Caco-2 (cell line): ENCODE data around the gene HTR3E. TPM values are rescaled to one million over a fixed set of nuclear protein-coding genes. Genes with fewer than 3 reads are reported as not detected.

Source experiments
- BruUV-seq: library from RNA; stranded (reverse); fragments of 400-500 nt; replicated peaks from 2 replicates; lab custom pipeline; 2021; lab: Mats Ljungman, UMichigan
- CTCF ChIA-PET: fragments of 300-600 bp; sonication (Branson Sonifier 250); formaldehyde crosslinking; loops from one replicate; lab custom pipeline; 2022; ENCODE audit warnings: antibody characterized with exemption; lab: Charles Lee
- POLR2A ChIA-PET: fragments of 300-600 bp; sonication (Branson Sonifier 250); formaldehyde crosslinking; loops from one replicate; lab custom pipeline; 2022; ENCODE audit warnings: antibody characterized with exemption; lab: Charles Lee
- DNase-seq, 2 experiments: peaks; one replicate each; pipeline versions ENCODE4 v3.0.0 to v3.0.0-alpha.2; 2020 to 2022
- H3K27me3 ChIP-seq: replicated peaks from 2 replicates; pipeline ENCODE4 v1.6.0; 2011; ENCODE audit warnings: low read length; ENCODE audit not compliant: control insufficient read depth, insufficient read depth
- H3K36me3 ChIP-seq: 2 replicates; pipeline ENCODE4 v1.5.1; 2011; ENCODE audit warnings: low read length; ENCODE audit not compliant: control insufficient read depth, insufficient read depth
- H3K4me1 ChIP-seq: fragments of 250-450 bp; sonication (Bioruptor Pico); 2 replicates; pipeline ENCODE4 v1.5.1; 2020; ENCODE audit warnings: mild to moderate bottlenecking
- H3K4me3 ChIP-seq: 2 replicates; pipeline ENCODE4 v1.5.1; 2011; ENCODE audit warnings: low read depth, mild to moderate bottlenecking, control low read depth, low read length
- H3K9me3 ChIP-seq: fragments of 250-450 bp; sonication (Bioruptor Pico); 2 replicates; pipeline ENCODE4 v1.5.1; 2020; ENCODE audit warnings: mild to moderate bottlenecking, moderate library complexity
- H3K27ac Mint-ChIP-seq: one replicate; pipeline ENCODE4 v1.8.0; 2022; ENCODE audit warnings: mixed read lengths; ENCODE audit not compliant: unreplicated experiment
- H3K27me3 Mint-ChIP-seq: one replicate; pipeline ENCODE4 v1.8.0; 2022; ENCODE audit warnings: mixed read lengths; ENCODE audit not compliant: insufficient read depth, unreplicated experiment
- H3K36me3 Mint-ChIP-seq: one replicate; pipeline ENCODE4 v1.8.0; 2022; ENCODE audit warnings: mild to moderate bottlenecking, mixed read lengths; ENCODE audit not compliant: insufficient read depth, unreplicated experiment
- H3K4me1 Mint-ChIP-seq: one replicate; pipeline ENCODE4 v1.8.0; 2022; ENCODE audit warnings: low read depth, mixed read lengths; ENCODE audit not compliant: unreplicated experiment
- H3K4me3 Mint-ChIP-seq: one replicate; pipeline ENCODE4 v1.8.0; 2022; ENCODE audit warnings: mild to moderate bottlenecking, moderate library complexity, mixed read lengths; ENCODE audit not compliant: unreplicated experiment
- H3K9me3 Mint-ChIP-seq: one replicate; pipeline ENCODE4 v1.8.0; 2022; ENCODE audit warnings: mixed read lengths; ENCODE audit not compliant: unreplicated experiment
- intact Hi-C: fragments of 100-400 bp; cut with micrococcal nuclease; formaldehyde crosslinking; loops from one replicate; pipeline ENCODE4 v1.10.0; 2022; ENCODE audit not compliant: unreplicated experiment
- total RNA-seq: library from RNA; stranded (reverse); gene quantifications from 2 replicates; pipeline ENCODE4 v1.2.3, GENCODE V29; 2022
- TF ChIP-seq, protein P1 (sequence below), 2 experiments: fragments of 200-600 bp in 1 of 2; IDR thresholded peaks; 1 replicate in 1 of 2; 2 replicates in 1 of 2; pipeline versions ENCODE4 v1.5.1 to v1.8.0; 2011 to 2022; ENCODE audit warnings: antibody characterized with exemption in 1 of 2, control low read depth in 1 of 2, inconsistent platforms in 1 of 2, low read depth in 1 of 2, low read length in 1 of 2, mild to moderate bottlenecking in 1 of 2, moderate library complexity in 1 of 2; ENCODE audit not compliant: insufficient read depth in 1 of 2, severe bottlenecking in 1 of 2, unreplicated experiment in 1 of 2

The HTR3E gene
- total RNA-seq, 1 experiment from 2014 or later = not detected

DNA sequence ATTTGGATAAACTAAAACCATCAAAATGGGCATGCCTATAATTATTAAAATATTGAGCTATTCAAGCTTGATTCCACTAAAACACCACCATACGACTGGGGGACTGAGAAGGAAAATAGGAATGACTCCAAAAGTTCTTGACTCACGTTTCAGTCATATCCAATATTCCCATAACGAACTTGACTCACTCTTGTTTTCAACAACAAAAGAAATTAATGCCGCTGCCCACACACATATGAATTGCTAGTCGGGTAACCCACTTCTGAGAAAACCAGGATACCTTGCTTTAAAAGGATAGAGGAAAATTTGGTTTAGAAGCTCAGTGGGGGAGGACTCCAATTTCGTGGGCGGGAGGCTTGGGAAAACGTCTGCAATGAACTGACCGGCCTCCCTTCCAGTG, 38.8 kb upstream of the HTR3E start:
- Mint-ChIP-seq H3K4me3 (no peak overlapping the region), H3K36me3 (no peaks in the 10 kb centered on the region), H3K9me3 (no peaks in the 10 kb centered on the region), H3K27me3 (no peaks in the 10 kb centered on the region), H3K4me1 (no peaks in the 10 kb centered on the region), H3K27ac (no peak overlapping the region)
- TF ChIP-seq, protein P1, sequence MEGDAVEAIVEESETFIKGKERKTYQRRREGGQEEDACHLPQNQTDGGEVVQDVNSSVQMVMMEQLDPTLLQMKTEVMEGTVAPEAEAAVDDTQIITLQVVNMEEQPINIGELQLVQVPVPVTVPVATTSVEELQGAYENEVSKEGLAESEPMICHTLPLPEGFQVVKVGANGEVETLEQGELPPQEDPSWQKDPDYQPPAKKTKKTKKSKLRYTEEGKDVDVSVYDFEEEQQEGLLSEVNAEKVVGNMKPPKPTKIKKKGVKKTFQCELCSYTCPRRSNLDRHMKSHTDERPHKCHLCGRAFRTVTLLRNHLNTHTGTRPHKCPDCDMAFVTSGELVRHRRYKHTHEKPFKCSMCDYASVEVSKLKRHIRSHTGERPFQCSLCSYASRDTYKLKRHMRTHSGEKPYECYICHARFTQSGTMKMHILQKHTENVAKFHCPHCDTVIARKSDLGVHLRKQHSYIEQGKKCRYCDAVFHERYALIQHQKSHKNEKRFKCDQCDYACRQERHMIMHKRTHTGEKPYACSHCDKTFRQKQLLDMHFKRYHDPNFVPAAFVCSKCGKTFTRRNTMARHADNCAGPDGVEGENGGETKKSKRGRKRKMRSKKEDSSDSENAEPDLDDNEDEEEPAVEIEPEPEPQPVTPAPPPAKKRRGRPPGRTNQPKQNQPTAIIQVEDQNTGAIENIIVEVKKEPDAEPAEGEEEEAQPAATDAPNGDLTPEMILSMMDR (IDR thresholded peaks at IDR 0.05; ENCODE audit: insufficient read depth in 1 of 2, low read depth in 1 of 2, low read length in 1 of 2, severe bottlenecking in 1 of 2, unreplicated experiment in 1 of 2) = no peak
- no peaks in the 10 kb centered on the region for H3K36me3 ChIP-seq
- no peaks in the 10 kb centered on the region for H3K9me3 ChIP-seq
- H3K27me3 ChIP-seq = no peaks in the 10 kb centered on the region
- H3K4me1 ChIP-seq = no peaks in the 10 kb centered on the region
- no TSS peak for BruUV-seq
- intact Hi-C loops = no loop called here
- DNase-seq = no peak
- POLR2A ChIA-PET = no interaction called here
- H3K4me3 ChIP-seq = no peak overlapping the region
- CTCF ChIA-PET = interaction anchor here (0.5 kb wide), 1 partner anchor 135 kb away, joined by 5 read pairs; no protein-coding TSS in a partner anchor

DNA sequence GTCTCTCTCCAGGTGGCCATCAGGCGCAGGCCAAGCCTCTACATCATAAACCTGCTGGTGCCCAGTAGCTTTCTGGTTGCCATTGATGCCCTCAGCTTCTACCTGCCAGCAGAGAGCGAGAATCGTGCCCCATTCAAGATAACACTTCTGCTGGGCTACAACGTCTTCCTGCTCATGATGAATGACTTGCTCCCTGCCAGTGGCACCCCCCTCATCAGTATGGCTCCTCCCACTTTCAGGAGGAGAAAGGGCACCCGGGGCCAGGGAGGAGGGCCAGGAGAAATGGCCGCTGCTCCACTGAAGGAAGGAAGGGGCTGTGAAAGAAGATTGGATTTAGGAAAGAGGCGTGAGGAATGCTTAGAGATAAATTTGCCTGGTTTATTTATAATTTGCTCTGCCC, 37.4 kb upstream of the HTR3E start:
- Histone ChIP-seq H3K9me3 (no peaks in the 10 kb centered on the region), H3K27me3 (no peaks in the 10 kb centered on the region), H3K4me1 (no peaks in the 10 kb centered on the region), H3K36me3 (no peaks in the 10 kb centered on the region), H3K4me3 (no peak overlapping the region)
- H3K9me3 Mint-ChIP-seq = no peaks in the 10 kb centered on the region
- H3K4me1 Mint-ChIP-seq = no peaks in the 10 kb centered on the region
- intact Hi-C loops = no loop called here
- H3K27me3 Mint-ChIP-seq = no peaks in the 10 kb centered on the region
- no peaks in the 10 kb centered on the region for H3K36me3 Mint-ChIP-seq
- TF ChIP-seq, protein P1 (IDR thresholded peaks at IDR 0.05; ENCODE audit: insufficient read depth in 1 of 2, low read depth in 1 of 2, low read length in 1 of 2, severe bottlenecking in 1 of 2, unreplicated experiment in 1 of 2) = no peak
- H3K4me3 Mint-ChIP-seq = no peak overlapping the region
- no peak for DNase-seq
- ChIA-PET POLR2A (no interaction called here), CTCF (no interaction called here)
- no TSS peak for BruUV-seq
- H3K27ac Mint-ChIP-seq = no peak overlapping the region

DNA sequence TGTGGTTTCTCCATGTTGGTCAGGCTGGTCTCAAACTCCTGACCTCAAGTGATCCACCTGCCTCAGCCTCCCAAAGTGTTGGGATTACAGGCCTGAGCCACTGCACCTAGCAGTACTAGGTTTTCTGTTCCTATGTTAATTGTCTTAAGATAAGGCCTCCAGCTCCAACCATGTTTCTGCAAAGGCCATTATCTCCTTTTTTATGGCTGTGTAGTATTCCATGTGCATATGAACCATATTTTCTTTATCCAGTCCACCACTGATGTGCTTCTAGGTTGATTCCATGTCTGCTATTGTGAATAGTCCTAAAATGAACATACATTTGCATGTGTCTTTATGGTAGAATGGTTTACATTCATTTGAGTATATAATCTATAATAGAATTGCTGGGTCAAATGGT, 34.2 kb upstream of the HTR3E start:
- Mint-ChIP-seq H3K4me1 (no peaks in the 10 kb centered on the region), H3K9me3 (no peaks in the 10 kb centered on the region), H3K27me3 (no peaks in the 10 kb centered on the region), H3K4me3 (no peak overlapping the region), H3K27ac (no peak overlapping the region), H3K36me3 (no peaks in the 10 kb centered on the region)
- no peaks in the 10 kb centered on the region for H3K9me3 ChIP-seq
- no peak for DNase-seq
- TF ChIP-seq, protein P1 (IDR thresholded peaks at IDR 0.05; ENCODE audit: insufficient read depth in 1 of 2, low read depth in 1 of 2, low read length in 1 of 2, severe bottlenecking in 1 of 2, unreplicated experiment in 1 of 2) = no peak
- no peak overlapping the region for H3K4me3 ChIP-seq
- ChIA-PET POLR2A (no interaction called here), CTCF (no interaction called here)
- no peaks in the 10 kb centered on the region for H3K36me3 ChIP-seq
- BruUV-seq = no TSS peak
- intact Hi-C loops = no loop called here
- no peaks in the 10 kb centered on the region for H3K4me1 ChIP-seq
- no peaks in the 10 kb centered on the region for H3K27me3 ChIP-seq
